Measurements from ENCODE around the gene LY86. TPM values are rescaled to one million over a fixed set of nuclear protein-coding genes. Genes with fewer than 3 reads are reported as not detected.

The LY86 gene
- total RNA-seq, 2 donors from 2014 or later: not detected

DNA sequence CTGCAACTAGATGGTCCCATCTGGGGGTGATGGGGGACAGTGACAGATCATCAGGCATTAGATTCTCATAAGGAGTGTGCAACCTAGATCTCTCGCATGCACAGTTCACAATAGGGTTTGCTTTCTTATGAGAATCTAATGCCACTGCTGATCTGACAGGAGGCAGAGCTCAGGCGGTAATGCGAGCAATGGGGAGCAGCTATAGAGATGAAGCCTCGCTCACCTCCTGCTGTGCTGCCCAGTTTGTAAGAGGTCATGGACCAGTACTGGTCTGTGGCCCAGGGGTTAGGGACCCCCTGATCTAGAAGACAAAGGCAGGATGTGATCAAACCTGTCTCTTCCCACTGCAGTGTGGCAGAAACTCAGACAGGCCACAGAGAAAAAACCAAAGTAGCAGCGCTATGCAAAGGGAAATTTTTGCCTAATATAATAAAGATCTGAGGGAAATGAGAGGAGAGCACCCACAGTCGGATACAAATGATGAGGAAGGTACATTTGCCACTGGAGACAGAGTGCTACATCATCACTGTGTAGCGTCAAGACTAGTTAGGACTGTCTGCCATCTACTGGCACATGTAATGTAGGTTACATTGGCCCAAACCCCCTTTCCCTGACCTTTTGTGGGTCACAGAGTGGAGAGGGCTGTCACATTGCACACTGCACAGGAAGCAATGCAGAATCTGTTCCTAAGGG, 4.1 kb upstream of the LY86 start:
- no peaks in the 10 kb centered on the region for H3K36me3 Mint-ChIP-seq (ENCODE audit: low read depth)
- H3K4me3 Mint-ChIP-seq: no peak overlapping the region
- H3K27me3 Mint-ChIP-seq: peaks cover 4% of the 10 kb centered on the region
- no peak for ATAC-seq (replicated peaks)
- H3K4me1 Mint-ChIP-seq: peaks cover 5% of the 10 kb centered on the region
- no peak overlapping the region for H3K27ac Mint-ChIP-seq
- peaks cover 3% of the 10 kb centered on the region for H3K9me3 Mint-ChIP-seq

DNA sequence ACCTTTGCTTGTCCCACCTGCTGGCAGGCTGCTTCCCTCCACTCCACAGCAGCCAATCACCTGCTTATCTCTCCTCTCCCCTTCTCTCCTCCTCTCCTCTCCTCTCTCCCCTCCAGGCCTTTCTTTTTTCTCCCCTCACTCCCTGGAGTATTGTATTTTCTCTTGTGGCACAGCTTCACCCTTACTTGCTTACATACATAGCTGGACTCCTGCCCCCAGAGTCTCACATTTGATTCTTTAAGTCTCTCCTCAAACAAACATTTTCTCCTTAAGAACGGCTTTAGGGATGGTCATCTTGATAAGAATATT, 3.6 kb upstream of the LY86 start:
- Mint-ChIP-seq H3K4me3 (no peak overlapping the region), H3K36me3 (ENCODE audit: low read depth) (no peaks in the 10 kb centered on the region), H3K27ac (no peak overlapping the region), H3K4me1 (peaks cover 5% of the 10 kb centered on the region), H3K9me3 (no peaks in the 10 kb centered on the region), H3K27me3 (no peaks in the 10 kb centered on the region)
- no peak for ATAC-seq (replicated peaks)

GRCh38 chr6:6586167-6586566, 2.4 kb upstream of the LY86 start:
- Mint-ChIP-seq H3K4me1 (peaks cover 5% of the 10 kb centered on the region), H3K27me3 (no peaks in the 10 kb centered on the region), H3K36me3 (ENCODE audit: low read depth) (no peaks in the 10 kb centered on the region), H3K4me3 (no peak overlapping the region), H3K27ac (no peak overlapping the region), H3K9me3 (no peaks in the 10 kb centered on the region)
- ATAC-seq (replicated peaks): no peak

GRCh38 chr6:6586671-6587526, 1.6 kb upstream of the LY86 start:
- no peaks in the 10 kb centered on the region for H3K27me3 Mint-ChIP-seq
- H3K4me3 Mint-ChIP-seq: no peak overlapping the region
- H3K4me1 Mint-ChIP-seq: peaks cover 9% of the 10 kb centered on the region
- ATAC-seq (replicated peaks): no peak
- no peaks in the 10 kb centered on the region for H3K36me3 Mint-ChIP-seq (ENCODE audit: low read depth)
- H3K9me3 Mint-ChIP-seq: no peaks in the 10 kb centered on the region
- no peak overlapping the region for H3K27ac Mint-ChIP-seq

DNA sequence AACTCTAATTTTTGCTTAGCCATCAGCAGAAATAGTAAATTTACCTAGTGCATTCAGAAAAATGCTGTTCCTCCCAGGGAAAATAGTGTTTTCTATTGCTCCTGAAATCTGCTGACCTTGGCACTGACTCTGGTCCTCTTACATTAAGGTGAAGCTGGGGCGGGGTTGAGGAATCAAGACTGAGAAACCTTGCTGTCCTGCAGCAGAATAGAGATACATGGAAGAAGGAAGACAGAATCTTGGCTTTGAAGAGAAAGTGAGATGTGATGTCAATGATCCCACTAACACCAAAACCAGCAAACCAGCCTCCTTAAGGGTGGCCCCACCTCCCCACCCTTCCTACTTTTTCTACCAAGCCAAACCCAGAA, 840 bp upstream of the LY86 start:
- no peaks in the 10 kb centered on the region for H3K27me3 Mint-ChIP-seq
- H3K27ac Mint-ChIP-seq: no peak overlapping the region
- peaks cover 9% of the 10 kb centered on the region for H3K4me1 Mint-ChIP-seq

GRCh38 chr6:6588924-6589709, 597 bp downstream of the LY86 start:
- H3K27me3 Mint-ChIP-seq: no peaks in the 10 kb centered on the region
- H3K27ac Mint-ChIP-seq: no peak overlapping the region
- no peak overlapping the region for H3K4me3 Mint-ChIP-seq
- no peaks in the 10 kb centered on the region for H3K9me3 Mint-ChIP-seq
- no peak for ATAC-seq (replicated peaks)
- peaks cover 10% of the 10 kb centered on the region for H3K4me1 Mint-ChIP-seq
- no peaks in the 10 kb centered on the region for H3K36me3 Mint-ChIP-seq (ENCODE audit: low read depth)

More for the DNA sequence above, 840 bp upstream of the LY86 start:
- no peaks in the 10 kb centered on the region for H3K36me3 Mint-ChIP-seq (ENCODE audit: low read depth)
- H3K4me3 Mint-ChIP-seq: no peak overlapping the region
- ATAC-seq (replicated peaks): no peak
- H3K9me3 Mint-ChIP-seq: no peaks in the 10 kb centered on the region

GRCh38 chr6:6590530-6590929, 2.0 kb downstream of the LY86 start:
- peaks cover 10% of the 10 kb centered on the region for H3K4me1 Mint-ChIP-seq
- H3K27ac Mint-ChIP-seq: no peak overlapping the region
- no peaks in the 10 kb centered on the region for H3K9me3 Mint-ChIP-seq
- no peaks in the 10 kb centered on the region for H3K36me3 Mint-ChIP-seq (ENCODE audit: low read depth)
- H3K4me3 Mint-ChIP-seq: no peak overlapping the region
- no peak for ATAC-seq (replicated peaks)
- H3K27me3 Mint-ChIP-seq: no peaks in the 10 kb centered on the region

DNA sequence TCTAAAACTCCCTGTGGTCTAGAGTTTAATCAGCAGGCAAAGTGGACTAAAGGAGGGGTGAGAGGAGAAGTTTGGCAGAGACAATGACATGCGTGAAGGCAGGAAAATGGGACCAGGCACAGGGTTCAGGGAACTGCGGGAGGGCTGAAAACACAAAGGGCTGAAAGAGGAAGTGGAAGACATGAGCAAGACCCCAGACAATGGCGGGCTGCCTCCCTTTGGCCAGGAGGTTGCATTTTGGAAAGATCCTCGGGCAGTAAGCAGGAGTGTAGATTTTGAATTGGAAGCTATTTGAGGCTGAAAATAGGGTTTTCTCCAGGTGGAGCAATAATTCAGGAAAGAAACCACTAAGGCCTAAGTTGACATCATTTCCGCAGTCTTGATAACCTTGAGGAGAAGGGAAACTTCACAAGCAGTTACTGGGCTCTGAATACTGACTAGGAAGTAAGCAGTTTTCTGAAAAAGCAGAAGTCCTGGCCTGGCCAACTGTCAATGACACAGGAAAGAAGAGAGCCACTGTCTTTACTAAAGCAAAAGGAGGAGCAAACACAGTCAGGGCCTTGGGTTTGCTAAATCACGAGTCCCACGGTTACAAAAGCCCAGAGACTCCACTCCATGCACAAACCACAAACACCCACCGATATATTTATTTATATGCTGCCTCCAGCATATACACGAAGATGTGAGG, 3.4 kb downstream of the LY86 start:
- Mint-ChIP-seq H3K9me3 (no peaks in the 10 kb centered on the region), H3K27me3 (no peaks in the 10 kb centered on the region), H3K4me1 (peaks cover 10% of the 10 kb centered on the region), H3K36me3 (ENCODE audit: low read depth) (no peaks in the 10 kb centered on the region), H3K4me3 (no peak overlapping the region), H3K27ac (no peak overlapping the region)
- no peak for ATAC-seq (replicated peaks)

- H3K4me1 Mint-ChIP-seq: peaks cover 10% of the 10 kb centered on the region
- H3K27ac Mint-ChIP-seq: peak overlapping the region; percentile 21
- H3K4me3 Mint-ChIP-seq: no peak overlapping the region
These were observed 4.4 kb downstream of the LY86 start for GRCh38 chr6:6592826-6593475.

DNA sequence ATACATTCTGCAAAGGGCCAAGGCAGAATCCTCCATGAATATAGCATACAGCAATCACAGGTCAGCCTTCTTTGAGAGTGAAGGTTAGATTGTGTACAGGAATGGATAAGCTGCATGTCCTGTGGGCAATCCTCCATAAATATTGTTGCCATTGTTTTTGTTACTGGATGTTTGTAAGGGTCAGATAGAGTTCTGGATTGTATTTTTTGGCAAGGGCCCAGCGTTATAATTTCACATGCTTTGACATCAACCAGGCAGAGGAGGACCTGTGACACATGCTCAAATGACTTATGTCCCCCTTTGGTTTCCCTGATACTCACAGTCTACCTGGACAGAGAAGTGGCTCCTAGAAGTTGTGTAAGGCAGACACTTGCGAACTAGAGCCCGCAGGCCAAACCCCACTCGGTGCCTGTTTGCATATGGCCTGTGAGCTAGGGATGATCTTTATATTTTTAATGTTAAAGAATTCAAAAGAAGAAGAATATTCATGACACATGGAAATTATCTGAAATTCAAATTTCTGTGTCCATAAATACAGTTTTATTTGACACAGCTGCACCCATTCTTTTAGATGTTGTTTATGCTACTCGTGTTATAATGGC, 5.4 kb downstream of the LY86 start:
- H3K27ac Mint-ChIP-seq: no peak overlapping the region

More at GRCh38 chr6:6592826-6593475, 4.4 kb downstream of the LY86 start:
- H3K9me3 Mint-ChIP-seq: no peaks in the 10 kb centered on the region
- no peaks in the 10 kb centered on the region for H3K36me3 Mint-ChIP-seq (ENCODE audit: low read depth)
- no peaks in the 10 kb centered on the region for H3K27me3 Mint-ChIP-seq
- ATAC-seq (replicated peaks): peak; percentile 37

GRCh38 chr6:6595025-6595424, 6.5 kb downstream of the LY86 start:
- peaks cover 4% of the 10 kb centered on the region for H3K27me3 Mint-ChIP-seq
- peaks cover 10% of the 10 kb centered on the region for H3K4me1 Mint-ChIP-seq

More for the DNA sequence above, 5.4 kb downstream of the LY86 start:
- no peak for ATAC-seq (replicated peaks)
- no peaks in the 10 kb centered on the region for H3K36me3 Mint-ChIP-seq (ENCODE audit: low read depth)
- H3K4me1 Mint-ChIP-seq: peaks cover 10% of the 10 kb centered on the region
- H3K27me3 Mint-ChIP-seq: peaks cover 4% of the 10 kb centered on the region
- no peaks in the 10 kb centered on the region for H3K9me3 Mint-ChIP-seq
- no peak overlapping the region for H3K4me3 Mint-ChIP-seq

DNA sequence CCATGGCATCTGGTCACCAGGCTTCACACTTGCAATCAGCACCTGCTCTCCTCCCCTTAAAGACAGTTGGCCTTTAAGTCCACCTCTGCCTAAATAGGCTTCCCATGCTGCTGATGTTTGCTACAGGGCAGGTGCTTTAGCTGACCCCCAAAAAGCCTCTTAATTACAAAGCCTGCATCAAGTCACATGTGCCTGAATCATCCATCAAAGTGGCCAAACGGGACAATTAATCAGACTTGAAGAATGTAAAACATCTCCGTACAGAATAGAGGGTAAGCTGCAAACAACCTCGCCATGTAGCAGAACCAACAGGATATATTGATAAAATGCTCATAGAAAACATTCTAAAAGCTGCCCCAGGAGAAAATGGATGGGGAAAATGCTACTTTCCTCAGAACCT, 7.4 kb downstream of the LY86 start:
- ATAC-seq (replicated peaks): no peak
- no peak overlapping the region for H3K4me3 Mint-ChIP-seq
- peaks cover 9% of the 10 kb centered on the region for H3K27me3 Mint-ChIP-seq
- H3K36me3 Mint-ChIP-seq (ENCODE audit: low read depth): no peaks in the 10 kb centered on the region
- H3K9me3 Mint-ChIP-seq: no peaks in the 10 kb centered on the region
- peaks cover 14% of the 10 kb centered on the region for H3K4me1 Mint-ChIP-seq
- H3K27ac Mint-ChIP-seq: no peak overlapping the region

More at GRCh38 chr6:6595025-6595424, 6.5 kb downstream of the LY86 start:
- H3K27ac Mint-ChIP-seq: no peak overlapping the region
- no peaks in the 10 kb centered on the region for H3K36me3 Mint-ChIP-seq (ENCODE audit: low read depth)
- H3K9me3 Mint-ChIP-seq: no peaks in the 10 kb centered on the region
- H3K4me3 Mint-ChIP-seq: no peak overlapping the region
- ATAC-seq (replicated peaks): no peak

DNA sequence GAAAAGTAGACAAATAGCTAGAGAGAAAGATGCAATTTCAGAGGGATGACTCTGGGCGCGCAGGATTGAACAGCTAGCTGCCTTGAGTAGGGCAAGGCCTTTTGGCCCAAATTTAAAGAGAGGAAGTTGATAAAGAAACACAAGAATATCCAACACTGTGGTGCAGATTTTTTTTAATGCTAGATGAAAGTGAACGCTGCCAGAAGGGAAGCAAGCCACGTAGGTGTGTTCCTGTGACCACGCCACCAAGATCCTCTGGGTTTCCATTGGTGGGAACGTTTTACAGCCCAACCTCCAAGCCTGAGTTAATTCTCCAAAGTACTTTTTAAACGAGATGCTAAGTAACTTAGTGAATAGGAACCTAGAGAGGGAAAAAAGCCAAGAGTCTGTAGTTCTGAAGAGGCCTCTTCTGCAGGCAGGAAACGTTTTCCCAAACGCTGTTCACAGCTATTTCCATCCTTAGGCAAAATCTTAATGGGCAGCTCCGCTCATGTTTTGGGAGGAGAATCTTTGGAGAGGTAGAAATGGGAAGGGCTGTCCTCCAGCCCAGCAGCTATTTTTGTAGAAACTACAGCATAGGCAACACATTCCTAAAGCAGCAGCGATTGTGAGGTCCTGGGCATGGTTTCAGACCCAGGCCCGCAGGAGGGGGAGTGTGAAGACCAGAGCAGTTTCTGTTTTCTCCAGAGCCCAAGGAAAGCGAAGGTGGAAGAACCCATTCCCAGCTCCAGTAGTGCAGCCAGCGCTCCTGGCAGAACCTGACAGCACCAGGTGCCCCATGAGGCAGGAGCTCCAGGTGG, 8.2 kb downstream of the LY86 start:
- Mint-ChIP-seq H3K9me3 (no peaks in the 10 kb centered on the region), H3K27ac (no peak overlapping the region), H3K27me3 (peaks cover 11% of the 10 kb centered on the region), H3K36me3 (ENCODE audit: low read depth) (no peaks in the 10 kb centered on the region), H3K4me1 (peaks cover 12% of the 10 kb centered on the region), H3K4me3 (no peak overlapping the region)
- no peak for ATAC-seq (replicated peaks)

Measured in activated T-helper 17 cell treated with anti-CD3 and anti-CD28 coated beads, Interleukin-2, amount 50 U/mL, for 72 hours (primary cell).